Esophagus squamous epithelium (tissue), 4 donors: ENCODE measurements around the gene HBE1.

Experiments
- CTCF ChIP-seq, 6 experiments: fragments of 450-650 bp in 4 of 6; fragments of 200-600 bp in 2 of 6; sonication (generic) in 2 of 6; IDR thresholded peaks; one replicate each; pipeline ENCODE4 v1.5.1; 2016 to 2019; ENCODE audit warnings: antibody characterized with exemption in 6 of 6, mild to moderate bottlenecking in 4 of 6, moderate library complexity in 4 of 6
- POLR2A ChIP-seq, 4 donors: fragments of 450-650 bp; IDR thresholded peaks; one replicate each; pipeline ENCODE4 v1.6.1; 2017; ENCODE audit warnings: antibody characterized with exemption in 4 of 4, mild to moderate bottlenecking in 4 of 4, moderate library complexity in 3 of 4

GRCh38 chr11:5301846-5302245 lies 32.1 kb upstream of the HBE1 start, which contains the start of gene OR51B4:
- TF ChIP-seq POLR2A (IDR thresholded peaks at IDR 0.05) (no peak), CTCF (IDR thresholded peaks at IDR 0.05) (no peak)
